SW480 (cell line): ENCODE results near the gene RNF208.
"Not testable (repeated sequence)": the region's sequence is repeated elsewhere in the genome, so short reads cannot be mapped to it uniquely, and the experiment has no call there.

Experiments used
- DNase-seq: peaks from one replicate; pipeline ENCODE4 v3.0.0-alpha.2; 2016; ENCODE audit warnings: low spot score

Gene RNF208

DNA sequence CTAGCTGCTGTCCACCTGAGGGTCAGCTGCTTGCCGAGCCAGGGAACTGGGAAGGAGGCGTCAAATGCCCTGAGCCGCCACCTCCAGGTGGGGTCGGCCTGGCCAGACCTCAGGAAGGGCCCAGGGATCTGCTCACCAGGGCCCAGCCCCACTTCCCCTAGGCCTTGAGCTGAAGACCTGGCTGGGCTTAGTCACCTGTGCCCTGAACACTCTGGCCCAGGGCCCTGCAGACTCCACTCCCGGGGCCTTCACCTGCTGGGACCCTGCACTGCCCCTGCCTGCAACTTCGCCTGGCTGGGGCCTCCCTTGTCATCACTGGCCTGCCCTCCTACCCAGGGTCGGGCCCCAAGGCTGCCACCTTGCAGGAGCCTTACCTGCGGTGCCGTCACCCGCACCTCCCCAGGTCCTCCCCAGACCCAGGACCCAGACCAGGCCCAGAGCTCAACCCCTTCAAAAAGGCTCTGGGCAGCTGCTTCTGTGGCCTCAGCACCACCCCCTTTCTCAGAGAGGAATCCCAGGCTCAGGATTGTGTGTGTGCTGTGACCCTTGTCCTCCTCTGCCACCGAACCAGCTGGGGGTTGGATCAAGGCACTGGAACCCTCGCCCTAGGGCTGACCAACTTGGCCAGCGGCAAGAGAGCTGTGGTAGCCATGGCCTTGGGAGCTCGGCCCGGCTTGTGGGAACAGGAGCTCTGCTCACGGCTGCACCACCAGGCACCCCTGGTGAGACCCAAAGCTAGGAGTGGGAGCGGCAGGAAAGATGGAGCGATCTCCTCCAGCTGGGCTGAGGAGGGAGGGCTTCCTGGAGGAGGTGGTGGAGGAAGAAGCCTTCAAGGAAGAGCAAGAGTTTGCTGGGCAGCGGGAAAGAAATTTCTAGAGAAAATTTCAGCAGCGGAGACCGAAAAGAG, 31.9 kb upstream of the RNF208 start:
- DNase-seq, result no peak

DNA sequence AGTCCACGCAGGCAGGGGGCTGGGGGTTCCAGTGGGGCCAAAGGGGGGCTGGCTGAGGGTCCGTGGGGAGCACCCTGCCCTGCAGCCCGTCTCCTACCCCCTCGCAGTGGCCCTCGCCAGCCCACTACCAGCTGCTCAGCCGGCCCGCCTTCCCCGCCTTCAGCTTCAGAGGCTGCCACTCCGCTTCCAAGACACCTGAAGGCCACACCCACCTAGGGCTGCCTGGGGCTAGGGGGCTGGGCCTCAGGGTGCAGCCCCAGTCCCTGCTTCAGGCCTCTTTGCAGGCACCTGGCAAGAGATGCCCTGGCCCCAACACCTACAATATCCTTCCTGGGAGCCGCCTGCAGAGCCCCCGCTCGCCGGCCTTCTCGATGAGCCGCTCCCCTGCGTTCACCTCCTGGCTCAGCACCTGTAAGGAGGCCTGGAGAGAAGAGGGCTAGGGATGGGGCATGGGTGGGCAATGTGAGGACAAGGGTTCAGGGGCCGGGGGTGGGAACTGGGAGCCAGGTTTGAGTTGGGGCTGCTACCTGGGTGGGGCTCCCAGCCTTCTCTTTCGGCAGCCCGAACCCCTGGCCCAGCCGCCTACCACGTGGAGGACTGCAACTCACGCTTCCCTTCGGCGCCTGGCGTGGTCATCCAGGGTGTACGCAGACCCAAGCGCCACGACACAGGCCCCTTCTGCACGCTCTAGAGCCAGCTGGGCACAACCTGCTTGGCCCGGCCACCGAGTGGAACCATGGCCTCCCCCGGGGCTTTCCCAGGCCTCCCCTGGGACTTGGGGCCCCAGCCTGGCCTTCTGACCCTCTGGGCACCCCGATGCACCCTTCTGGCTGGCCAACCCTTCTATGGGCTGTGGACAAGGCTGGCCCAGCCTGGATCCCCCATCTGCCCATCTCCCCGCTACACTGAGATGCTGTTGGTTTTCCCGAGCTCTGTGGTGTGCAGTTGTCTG, 30.8 kb upstream of the RNF208 start:
- DNase-seq, result no peak

DNA sequence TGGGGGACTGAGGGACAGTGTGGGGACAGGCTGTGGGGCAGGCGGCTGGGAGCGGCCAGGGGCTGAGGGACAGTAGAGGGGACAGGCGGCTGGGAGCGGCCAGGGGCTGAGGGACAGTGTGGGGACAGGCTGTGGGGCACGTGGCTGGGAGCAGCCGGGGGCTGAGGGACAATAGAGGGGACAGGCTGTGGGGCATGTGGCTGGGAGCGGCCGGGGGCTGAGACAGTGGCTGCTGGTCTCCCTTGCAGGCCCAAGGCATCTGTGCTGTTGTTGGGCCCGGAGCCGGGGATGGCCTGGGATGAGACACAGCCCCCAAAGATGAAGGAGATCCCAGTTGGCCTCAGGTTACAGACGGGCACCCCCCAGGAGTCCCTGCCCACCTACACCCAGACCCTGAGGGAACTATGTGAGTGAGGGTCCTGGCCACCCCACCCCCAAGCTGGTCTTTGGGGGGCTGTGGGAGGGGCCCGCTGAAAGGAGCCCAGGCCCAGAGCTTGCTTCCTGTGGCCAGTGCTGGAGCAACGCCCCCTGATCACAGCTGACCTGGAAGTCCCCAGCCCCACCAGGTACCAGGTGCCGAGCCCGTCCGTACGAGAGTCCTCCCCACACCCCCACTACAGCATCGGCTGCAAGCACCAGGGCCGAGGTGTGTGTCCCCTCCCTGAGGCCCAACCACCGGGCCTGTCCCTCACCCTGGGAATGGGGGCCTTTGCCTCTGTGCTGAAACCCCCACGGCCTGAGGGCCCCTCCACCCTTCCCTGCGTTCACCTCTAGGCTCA, 29.6 kb upstream of the RNF208 start:
- no peak for DNase-seq

DNA sequence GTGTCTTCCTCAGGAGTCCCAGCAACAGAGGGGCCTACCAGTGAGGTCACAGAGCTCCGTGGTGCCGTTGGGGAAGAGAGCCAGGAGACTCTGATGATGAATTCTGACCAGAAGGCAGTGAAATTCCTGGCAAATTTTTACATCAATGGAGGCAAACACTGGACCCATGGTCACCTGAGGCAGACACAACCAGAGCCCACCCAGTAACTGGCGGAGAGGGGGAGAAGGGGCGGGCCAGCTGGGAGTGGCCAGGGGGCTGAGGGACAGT, 29.1 kb upstream of the RNF208 start, which contains the start of gene STPG3:
TSS of gene STPG3 (plus strand) at position 93 of the 268 bp plus-strand sequence. CDS start at position 94, 1 bp downstream.
- DNase-seq, result no peak

DNA sequence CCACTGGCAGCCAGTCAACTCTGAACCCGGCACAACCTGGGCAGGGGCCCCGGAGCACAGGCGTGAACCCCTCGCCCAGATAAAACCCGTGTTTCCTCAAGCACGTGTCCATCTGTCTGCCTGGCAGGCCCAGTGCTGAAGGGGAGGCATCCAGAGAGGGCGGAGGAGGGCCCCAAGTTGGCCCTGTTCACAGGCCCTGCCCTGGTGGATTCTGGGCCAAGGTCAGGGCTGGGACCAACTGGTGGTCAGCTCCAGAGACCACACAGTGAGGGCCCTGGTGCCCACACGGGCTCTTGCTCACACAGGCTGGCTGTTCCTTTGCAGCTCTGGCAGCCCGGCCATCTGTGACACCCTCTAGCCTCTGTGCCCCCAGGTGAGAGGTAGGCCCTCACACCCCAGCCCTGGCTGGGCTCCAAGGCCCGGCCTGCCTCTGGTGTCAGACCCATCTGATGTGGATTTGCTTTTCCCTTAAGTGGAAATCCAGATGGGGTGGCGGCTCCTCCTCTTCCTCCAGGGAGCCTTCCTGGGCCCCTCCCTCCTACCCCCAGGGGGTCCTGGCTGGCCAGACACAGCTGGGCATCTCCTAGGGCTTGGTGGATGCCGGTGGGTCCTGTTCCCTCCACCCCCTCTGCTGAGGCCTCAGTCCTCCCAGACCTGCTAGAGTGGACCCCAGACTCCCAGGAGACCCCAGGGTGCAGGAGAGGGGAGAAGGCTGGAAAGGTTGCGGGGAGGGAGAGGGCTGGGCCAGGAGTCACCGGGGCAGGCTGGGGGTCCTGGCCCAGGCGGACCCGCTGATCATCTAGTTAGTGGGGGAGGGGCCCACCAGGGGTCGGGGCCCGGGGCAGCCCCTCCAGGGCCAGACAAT, 28.5 kb upstream of the RNF208 start:
- DNase-seq, result no peak

DNA sequence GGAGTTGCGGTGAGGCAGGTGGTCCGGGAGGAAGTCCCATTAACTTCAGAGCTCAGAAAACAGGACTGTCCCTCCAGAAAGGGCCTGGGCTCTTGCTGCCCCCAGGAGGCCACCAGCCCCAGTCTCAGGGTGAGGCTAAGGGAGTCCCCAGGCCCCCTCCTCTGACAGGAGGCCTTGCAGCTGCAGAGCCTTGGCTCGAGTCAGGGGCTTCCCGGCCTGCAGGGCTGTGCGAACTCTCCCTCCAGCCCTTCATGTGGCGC, 25.8 kb upstream of the RNF208 start:
- DNase-seq, result no peak

DNA sequence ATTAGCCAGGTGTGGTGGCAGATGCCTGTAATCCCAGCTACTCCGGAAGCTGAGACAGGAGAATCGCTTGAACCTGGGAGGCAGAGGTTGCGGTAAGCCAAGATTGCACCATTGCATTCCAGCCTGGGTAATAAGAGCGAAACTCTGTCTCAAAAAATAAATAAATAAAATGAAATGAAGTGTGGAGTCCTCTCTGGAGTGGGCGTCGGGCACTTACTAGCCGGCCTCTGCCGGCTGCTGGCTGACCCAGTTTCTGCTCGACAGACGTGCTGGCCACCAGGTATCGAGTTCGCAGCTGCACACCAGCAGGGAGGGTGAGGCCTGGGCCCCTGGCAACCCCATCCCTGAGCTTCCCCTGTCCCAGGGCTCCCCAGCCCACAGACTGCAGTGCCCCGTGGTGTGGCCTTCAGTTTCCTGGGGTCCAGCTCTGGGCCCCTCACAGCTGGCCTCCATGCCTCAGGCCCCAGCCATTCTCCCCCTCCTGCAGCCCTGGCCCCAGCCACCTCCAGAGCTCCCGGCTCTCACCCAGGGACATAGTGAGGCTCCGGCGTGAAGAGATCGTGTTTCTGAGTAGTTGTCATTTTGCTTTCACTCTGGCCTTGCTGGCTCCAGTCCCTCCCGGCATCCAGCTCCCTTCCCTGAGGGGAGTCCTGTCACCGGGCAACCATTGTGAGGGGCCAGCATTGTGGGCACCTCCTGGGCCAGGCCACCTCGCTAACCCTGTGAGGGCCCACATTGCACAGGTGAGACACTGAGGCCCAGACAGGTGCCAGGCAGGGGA, 25.3 kb upstream of the RNF208 start:
- DNase-seq, result no peak

DNA sequence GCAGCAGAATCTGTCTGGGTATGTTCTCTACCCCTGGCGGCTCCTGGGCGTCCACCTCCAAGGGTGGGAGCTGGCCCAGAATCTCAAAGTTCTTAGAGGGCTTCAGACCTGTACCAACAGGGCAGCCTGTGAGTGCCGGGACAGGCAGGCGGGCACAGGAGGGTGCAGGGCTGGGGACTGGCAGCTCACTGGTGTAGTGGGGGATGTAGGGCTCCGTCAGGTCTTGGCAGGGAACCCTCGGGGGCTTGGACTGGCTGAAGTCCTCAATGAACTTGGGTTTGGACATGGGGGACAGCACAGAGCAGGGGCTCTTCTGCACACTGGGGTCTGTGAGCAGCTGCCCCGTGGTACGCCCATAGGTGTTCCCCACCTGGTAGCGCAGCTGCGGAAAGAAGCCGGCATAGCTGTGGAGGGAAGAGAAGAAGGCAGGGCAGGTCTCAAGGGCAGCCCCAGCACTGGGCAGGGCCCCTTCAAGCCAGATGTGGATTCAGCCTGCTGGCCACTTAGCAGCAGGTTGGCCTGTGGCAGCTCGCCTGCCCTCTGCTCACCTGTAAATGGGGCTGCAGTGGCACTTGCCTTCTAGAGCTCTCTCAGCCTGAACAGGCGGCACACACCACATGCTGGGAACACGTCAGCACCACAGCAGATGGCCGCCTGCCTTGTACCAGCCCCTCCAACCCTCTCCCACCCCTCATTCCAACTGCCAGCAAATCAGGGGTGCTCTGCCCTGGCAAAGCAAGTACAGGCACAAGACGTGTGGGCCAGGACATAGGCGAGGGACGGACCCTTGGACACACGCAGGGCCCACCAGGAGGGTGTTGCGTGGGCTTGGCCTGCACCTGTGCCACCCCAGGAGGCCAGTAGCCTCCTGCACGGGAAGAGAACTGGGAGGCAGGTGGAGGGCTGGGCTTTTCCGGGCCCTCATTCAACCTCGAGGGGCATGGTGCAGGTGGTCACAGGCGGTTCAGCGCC, 23.7 kb upstream of the RNF208 start:
- DNase-seq, result no peak

- no peak for DNase-seq
These were observed 22.7 kb upstream of the RNF208 start for GRCh38 chr9:137244486-137245449.

DNA sequence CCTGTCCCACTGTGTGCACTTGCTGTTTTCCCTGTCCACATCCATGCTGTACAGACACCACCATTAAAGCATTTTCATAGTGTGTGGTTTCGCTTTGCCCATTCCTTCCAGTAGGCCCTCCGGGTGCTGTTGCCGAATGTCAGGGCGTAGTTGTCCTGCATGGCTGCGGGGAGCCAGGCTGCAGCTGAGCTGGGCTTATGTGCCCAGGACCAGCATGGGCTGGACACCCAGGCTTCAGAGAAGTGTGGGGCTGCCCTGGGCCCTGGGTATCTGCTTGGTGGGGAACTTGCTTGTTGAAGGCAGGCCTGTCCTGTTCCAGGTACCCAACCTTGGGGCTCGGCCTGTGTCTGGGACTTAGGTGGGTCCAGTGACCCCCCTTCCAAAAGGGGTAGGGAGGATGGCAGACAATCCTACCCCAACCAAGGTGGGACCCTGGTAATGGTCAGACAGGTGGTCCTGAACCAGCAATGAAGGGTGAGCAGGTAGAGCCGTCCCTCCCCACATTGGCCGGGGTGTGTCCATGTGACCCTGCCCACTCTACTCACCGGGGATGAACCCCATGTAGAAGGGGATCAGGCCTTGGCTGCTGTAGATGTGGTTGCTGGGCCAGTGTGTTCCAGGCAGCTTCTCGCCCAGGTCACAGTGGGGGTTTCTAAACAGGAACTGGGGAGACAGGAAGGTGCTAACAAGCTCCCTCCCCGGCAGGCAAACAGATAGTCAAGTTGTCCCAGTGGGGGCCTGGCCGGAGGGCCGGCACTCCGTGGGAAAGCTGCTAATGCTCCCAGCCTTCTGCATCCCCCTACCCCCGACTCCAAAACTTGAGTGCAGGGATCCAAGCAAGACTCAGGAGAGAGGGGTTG, 21.8 kb upstream of the RNF208 start:
- no peak for DNase-seq

GRCh38 chr9:137243266-137243625, 21.2 kb upstream of the RNF208 start:
- not testable (repeated sequence) for DNase-seq

DNA sequence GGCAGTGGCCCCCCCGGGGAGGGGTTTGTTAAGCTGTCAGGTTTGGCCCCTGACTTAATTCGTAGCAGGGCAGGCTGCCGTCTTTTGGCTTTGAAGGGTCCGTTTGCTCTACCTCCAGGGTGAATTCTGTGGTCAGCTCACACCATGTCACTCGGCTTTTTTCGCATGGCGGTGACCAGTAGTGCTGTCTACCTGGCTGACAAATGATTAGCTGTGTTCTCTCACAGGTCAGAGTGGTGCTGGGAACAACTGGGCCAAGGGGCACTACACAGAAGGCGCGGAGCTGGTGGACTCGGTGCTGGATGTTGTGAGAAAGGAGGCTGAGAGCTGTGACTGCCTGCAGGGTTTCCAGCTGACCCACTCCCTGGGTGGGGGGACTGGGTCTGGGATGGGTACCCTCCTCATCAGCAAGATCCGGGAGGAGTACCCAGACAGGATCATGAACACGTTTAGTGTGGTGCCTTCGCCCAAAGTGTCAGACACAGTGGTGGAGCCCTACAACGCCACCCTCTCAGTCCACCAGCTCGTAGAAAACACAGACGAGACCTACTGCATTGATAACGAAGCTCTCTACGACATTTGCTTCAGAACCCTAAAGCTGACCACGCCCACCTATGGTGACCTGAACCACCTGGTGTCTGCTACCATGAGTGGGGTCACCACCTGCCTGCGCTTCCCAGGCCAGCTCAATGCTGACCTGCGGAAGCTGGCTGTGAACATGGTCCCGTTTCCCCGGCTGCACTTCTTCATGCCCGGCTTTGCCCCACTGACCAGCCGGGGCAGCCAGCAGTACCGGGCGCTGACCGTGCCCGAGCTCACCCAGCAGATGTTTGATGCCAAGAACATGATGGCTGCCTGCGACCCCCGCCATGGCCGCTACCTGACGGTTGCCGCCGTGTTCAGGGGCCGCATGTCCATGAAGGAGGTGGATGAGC, 20.5 kb upstream of the RNF208 start:
- DNase-seq, result no peak

- no peak for DNase-seq
These were observed 19.6 kb upstream of the RNF208 start for GRCh38 chr9:137241490-137242268.

DNA sequence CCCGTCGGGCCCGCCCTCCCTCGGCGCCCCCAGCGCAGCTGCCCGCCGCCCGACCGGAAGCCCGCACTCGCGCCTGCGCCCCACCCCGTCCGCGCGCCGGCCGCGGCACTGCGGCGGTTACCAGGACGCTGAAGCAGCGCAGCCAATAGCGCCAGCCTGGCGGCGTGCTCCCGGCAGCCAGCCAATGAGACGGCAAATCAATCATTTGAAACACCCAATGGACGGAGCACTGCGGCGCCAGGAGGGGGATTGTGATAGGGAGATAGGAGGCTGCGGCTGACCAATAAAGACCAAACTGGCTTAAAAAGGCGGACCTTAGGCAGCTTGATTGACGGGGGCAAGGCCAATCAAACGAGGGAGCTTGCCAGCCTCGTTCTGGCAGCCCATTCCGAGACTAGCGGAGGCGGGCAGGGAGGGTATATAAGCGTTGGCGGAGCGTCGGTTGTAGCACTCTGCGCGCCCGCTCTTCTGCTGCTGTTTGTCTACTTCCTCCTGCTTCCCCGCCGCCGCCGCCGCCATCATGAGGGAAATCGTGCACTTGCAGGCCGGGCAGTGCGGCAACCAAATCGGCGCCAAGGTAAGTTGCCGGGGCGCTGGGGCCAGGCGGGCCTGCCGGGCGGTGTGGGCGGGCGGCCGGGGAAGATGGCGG, 18.9 kb upstream of the RNF208 start, which contains the start of gene TUBB4B:
TSS of gene TUBB4B (plus strand) at position 447 of the 649 bp plus-strand sequence. CDS start at position 521, 74 bp downstream.
- DNase-seq, result peak; percentile 100
